A673 (cell line): ENCODE results near the gene DDX31. TPM values are rescaled to one million over a fixed set of nuclear protein-coding genes. Genes with fewer than 3 reads are reported as not detected.
A peak's percentile ranks its signal among the peaks of the same experiment; 100 is the strongest.

Experiments
- BruUV-seq: library from RNA; stranded (reverse); fragments of 400-500 nt; replicated peaks from 2 replicates; lab custom pipeline; 2021; lab: Mats Ljungman, UMichigan
- CTCF ChIA-PET: fragments of 300-600 bp; sonication (Branson Sonifier 250); formaldehyde crosslinking; loops from one replicate; lab custom pipeline; 2022; ENCODE audit warnings: antibody characterized with exemption; lab: Charles Lee
- POLR2A ChIA-PET: fragments of 300-600 bp; sonication (Branson Sonifier 250); formaldehyde crosslinking; loops from one replicate; lab custom pipeline; 2022; ENCODE audit warnings: antibody characterized with exemption; ENCODE audit not compliant: low non-redundant PET; lab: Charles Lee
- DNase-seq: peaks from one replicate; pipeline ENCODE4 v3.0.0-alpha.2; 2015; ENCODE audit warnings: low spot score
- H3K27ac ChIP-seq: fragments of 200-600 bp; sonication (generic); 2 replicates; pipeline ENCODE4 v1.5.1; 2016; ENCODE audit warnings: mixed run types, low read depth, mild to moderate bottlenecking, mixed read lengths, antibody characterized with exemption, low read length; ENCODE audit not compliant: poor library complexity, severe bottlenecking
- H3K27me3 ChIP-seq: fragments of 200-600 bp; sonication (generic); replicated peaks from 2 replicates; pipeline ENCODE4 v1.6.1; 2017; ENCODE audit warnings: mixed run types, low read depth, mild to moderate bottlenecking, mixed read lengths, antibody characterized with exemption, low read length; ENCODE audit not compliant: insufficient read depth, poor library complexity
- H3K36me3 ChIP-seq: fragments of 200-600 bp; sonication (generic); 2 replicates; pipeline ENCODE4 v1.6.1; 2016; ENCODE audit warnings: mixed run types, mild to moderate bottlenecking, mixed read lengths, antibody characterized with exemption, low read length; ENCODE audit not compliant: insufficient read depth, poor library complexity, severe bottlenecking
- H3K4me1 ChIP-seq: fragments of 200-600 bp; sonication (generic); 2 replicates; pipeline ENCODE4 v1.6.1; 2017; ENCODE audit warnings: mixed run types, mild to moderate bottlenecking, mixed read lengths, antibody characterized with exemption, low read length; ENCODE audit not compliant: insufficient read depth, poor library complexity, severe bottlenecking
- H3K4me3 ChIP-seq: fragments of 200-600 bp; sonication (generic); 2 replicates; pipeline ENCODE4 v1.5.1; 2016; ENCODE audit warnings: low read depth, mixed run types, mild to moderate bottlenecking, mixed read lengths, low read length; ENCODE audit not compliant: poor library complexity, severe bottlenecking
- H3K9me3 ChIP-seq: fragments of 200-600 bp; sonication (generic); 2 replicates; pipeline ENCODE4 v1.6.1; 2016; ENCODE audit warnings: mixed run types, low read depth, mild to moderate bottlenecking, mixed read lengths, antibody characterized with exemption, low read length; ENCODE audit not compliant: poor library complexity, severe bottlenecking
- EZH2 ChIP-seq: fragments of 200-600 bp; sonication (generic); IDR thresholded peaks from 2 replicates; pipeline ENCODE4 v1.6.1; 2017; ENCODE audit warnings: borderline replicate concordance, low read depth, mild to moderate bottlenecking, mixed read lengths, antibody characterized with exemption, low read length; ENCODE audit not compliant: poor library complexity, severe bottlenecking
- intact Hi-C: fragments of 100-400 bp; cut with micrococcal nuclease; formaldehyde crosslinking; loops from one replicate; pipeline ENCODE4 v1.10.0; 2022; ENCODE audit not compliant: unreplicated experiment
- total RNA-seq: library from RNA; stranded (reverse); gene quantifications from 2 replicates; pipeline ENCODE4 v1.2.3, GENCODE V29; 2021
- TF ChIP-seq, protein P1 (sequence below): fragments of 300-800, 200-600 bp; sonication (generic); conservative IDR thresholded peaks from 2 replicates; pipeline ENCODE4 v1.5.1; 2017; ENCODE audit warnings: low read depth, mild to moderate bottlenecking, antibody characterized with exemption, low read length, moderate library complexity, mixed read lengths

The DDX31 gene
- total RNA-seq, 1 experiment from 2014 or later = 34.2 TPM

DNA sequence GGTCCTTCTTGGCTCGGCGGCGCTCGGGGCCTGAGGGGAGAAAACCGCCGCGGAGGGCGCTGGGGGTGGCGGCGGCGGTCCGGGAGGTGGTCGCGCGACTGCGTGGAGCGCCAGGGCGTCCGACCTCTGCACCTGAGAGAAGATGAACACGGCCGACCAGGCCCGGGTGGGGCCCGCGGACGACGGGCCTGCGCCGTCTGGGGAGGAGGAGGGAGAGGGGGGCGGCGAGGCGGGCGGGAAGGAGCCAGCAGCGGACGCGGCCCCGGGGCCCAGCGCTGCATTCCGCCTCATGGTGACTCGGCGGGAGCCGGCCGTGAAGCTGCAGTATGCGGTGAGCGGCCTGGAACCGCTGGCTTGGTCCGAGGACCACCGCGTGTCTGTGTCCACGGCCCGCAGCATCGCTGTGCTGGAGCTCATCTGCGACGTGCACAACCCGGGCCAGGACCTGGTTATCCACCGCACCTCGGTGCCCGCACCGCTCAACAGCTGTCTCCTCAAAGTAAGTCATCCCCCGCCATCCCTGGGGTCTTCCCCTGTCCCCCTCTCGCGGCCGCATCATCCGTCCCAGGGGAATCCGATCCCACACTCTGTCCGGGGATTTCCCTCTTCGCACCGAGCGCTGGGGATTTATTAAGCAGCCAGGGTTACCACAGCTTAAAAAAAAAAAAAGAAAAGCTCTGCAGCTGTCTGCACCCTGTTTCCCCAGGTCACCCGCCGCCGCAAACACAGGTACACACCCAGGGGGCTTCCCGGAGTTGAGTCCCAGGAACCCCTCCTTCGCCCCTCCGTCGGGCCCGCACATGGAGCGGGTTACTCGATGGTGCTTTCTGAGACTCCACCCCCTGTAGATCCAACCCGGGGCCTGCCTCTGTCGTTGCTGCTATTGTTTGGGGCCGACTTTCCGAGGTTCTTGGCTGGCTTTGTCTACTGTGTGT lies 941 bp upstream of the DDX31 start, which contains the start of gene GTF3C4:
GTF3C4 (plus strand) TSS at position 8 of the 935 bp plus-strand sequence; CDS start at position 143, 135 bp downstream.
- CTCF ChIA-PET = no interaction called here

DNA sequence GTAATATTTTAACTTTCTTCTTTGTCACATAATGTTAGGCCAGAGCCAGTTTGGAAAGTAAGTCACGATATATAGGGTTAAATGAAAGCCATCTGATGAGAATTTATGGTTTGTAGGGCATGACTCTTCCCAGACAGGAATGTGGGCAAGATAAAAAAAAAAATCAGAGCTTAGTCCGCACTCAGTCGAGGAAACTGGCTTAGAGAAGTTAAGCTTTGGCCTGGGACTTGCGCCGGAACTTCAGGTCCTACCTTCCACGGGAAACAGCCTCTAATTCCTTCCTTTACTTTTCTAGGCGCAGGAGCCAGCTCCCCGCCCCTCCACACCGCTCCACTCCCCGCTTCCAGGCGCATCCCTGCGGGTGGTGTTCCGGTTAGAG lies 475 bp downstream of the DDX31 start:
- TF ChIP-seq, protein P1, sequence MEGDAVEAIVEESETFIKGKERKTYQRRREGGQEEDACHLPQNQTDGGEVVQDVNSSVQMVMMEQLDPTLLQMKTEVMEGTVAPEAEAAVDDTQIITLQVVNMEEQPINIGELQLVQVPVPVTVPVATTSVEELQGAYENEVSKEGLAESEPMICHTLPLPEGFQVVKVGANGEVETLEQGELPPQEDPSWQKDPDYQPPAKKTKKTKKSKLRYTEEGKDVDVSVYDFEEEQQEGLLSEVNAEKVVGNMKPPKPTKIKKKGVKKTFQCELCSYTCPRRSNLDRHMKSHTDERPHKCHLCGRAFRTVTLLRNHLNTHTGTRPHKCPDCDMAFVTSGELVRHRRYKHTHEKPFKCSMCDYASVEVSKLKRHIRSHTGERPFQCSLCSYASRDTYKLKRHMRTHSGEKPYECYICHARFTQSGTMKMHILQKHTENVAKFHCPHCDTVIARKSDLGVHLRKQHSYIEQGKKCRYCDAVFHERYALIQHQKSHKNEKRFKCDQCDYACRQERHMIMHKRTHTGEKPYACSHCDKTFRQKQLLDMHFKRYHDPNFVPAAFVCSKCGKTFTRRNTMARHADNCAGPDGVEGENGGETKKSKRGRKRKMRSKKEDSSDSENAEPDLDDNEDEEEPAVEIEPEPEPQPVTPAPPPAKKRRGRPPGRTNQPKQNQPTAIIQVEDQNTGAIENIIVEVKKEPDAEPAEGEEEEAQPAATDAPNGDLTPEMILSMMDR = no peak
- no peak for TF ChIP-seq EZH2
- Histone ChIP-seq H3K4me1 (peaks cover 7% of the 10 kb centered on the region), H3K27ac (peak overlapping the region; percentile 98), H3K27me3 (no peaks in the 10 kb centered on the region), H3K36me3 (no peaks in the 10 kb centered on the region), H3K9me3 (no peaks in the 10 kb centered on the region), H3K4me3 (peak overlapping the region; percentile 70)
- intact Hi-C loops = no loop called here
- DNase-seq = peak; percentile 90
- ChIA-PET CTCF (no interaction called here), POLR2A (no interaction called here)
- TSS peak; percentile 51 for BruUV-seq

More for the DNA sequence above, 941 bp upstream of the DDX31 start, which contains the start of gene GTF3C4:
- POLR2A ChIA-PET = no interaction called here
- Histone ChIP-seq H3K27me3 (no peaks in the 10 kb centered on the region), H3K9me3 (no peaks in the 10 kb centered on the region), H3K4me3 (peak within 1 kb of the TSS; percentile 70), H3K36me3 (no peaks in the 10 kb centered on the region), H3K4me1 (peaks cover 7% of the 10 kb centered on the region), H3K27ac (peak within 1 kb of the TSS; percentile 98)
- DNase-seq = peak; percentile 70
- no TSS peak for BruUV-seq
- TF ChIP-seq EZH2 = no peak
- TF ChIP-seq, protein P1 = no peak
- intact Hi-C loops = no loop called here

DNA sequence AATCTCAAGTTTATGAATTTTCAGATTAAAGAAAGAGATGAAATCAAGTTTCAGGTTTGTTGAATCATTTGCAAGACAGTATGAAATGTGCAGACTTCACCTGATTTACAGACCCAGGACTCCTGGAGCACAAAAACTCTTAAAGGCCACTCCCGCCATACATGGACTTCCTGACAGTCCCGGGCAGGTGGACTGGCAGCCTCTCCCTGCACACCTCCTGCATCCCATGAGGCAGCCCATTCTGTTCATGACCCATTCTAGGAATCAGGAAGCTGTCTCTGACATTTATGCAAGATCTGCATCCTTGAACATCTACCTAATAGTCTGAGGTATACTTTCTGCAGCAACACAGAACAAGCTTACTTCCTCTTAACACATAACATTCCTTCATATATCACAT lies 5.9 kb downstream of the DDX31 start:
- no TSS peak for BruUV-seq
- peaks cover 33% of the 10 kb centered on the region for H3K36me3 ChIP-seq
- TF ChIP-seq, protein P1 = no peak
- TF ChIP-seq EZH2 = no peak
- intact Hi-C loops = no loop called here
- H3K4me1 ChIP-seq = no peaks in the 10 kb centered on the region
- no peak overlapping the region for H3K27ac ChIP-seq
- ChIA-PET CTCF (no interaction called here), POLR2A (no interaction called here)
- no peaks in the 10 kb centered on the region for H3K27me3 ChIP-seq
- H3K4me3 ChIP-seq = no peak overlapping the region
- no peak for DNase-seq
- H3K9me3 ChIP-seq = no peaks in the 10 kb centered on the region
